Glutamatergic neuron (in vitro differentiated cells): ENCODE measurements around the gene MNX1. TPM values are rescaled to one million over a fixed set of nuclear protein-coding genes. Genes with fewer than 3 reads are reported as not detected.

Source experiments
- DNase-seq: peaks from one replicate; pipeline ENCODE4 v3.0.0; 2022
- H3K27ac Mint-ChIP-seq: one replicate; pipeline ENCODE4 v1.8.0; 2020; ENCODE audit warnings: mild to moderate bottlenecking, mixed read lengths, inconsistent platforms; ENCODE audit not compliant: unreplicated experiment
- H3K27me3 Mint-ChIP-seq: one replicate; pipeline ENCODE4 v1.8.0; 2020; ENCODE audit warnings: mild to moderate bottlenecking, moderate library complexity, mixed read lengths, inconsistent platforms; ENCODE audit not compliant: unreplicated experiment
- H3K36me3 Mint-ChIP-seq: one replicate; pipeline ENCODE4 v1.8.0; 2020; ENCODE audit warnings: mild to moderate bottlenecking, mixed read lengths, inconsistent platforms; ENCODE audit not compliant: unreplicated experiment
- H3K4me1 Mint-ChIP-seq: one replicate; pipeline ENCODE4 v1.8.0; 2020; ENCODE audit warnings: mild to moderate bottlenecking, low read depth, mixed read lengths, inconsistent platforms; ENCODE audit not compliant: unreplicated experiment
- H3K4me3 Mint-ChIP-seq: one replicate; pipeline ENCODE4 v1.8.0; 2020; ENCODE audit warnings: mild to moderate bottlenecking, mixed read lengths, inconsistent platforms; ENCODE audit not compliant: unreplicated experiment
- H3K9me3 Mint-ChIP-seq: one replicate; pipeline ENCODE4 v1.8.0; 2020; ENCODE audit warnings: mild to moderate bottlenecking, moderate library complexity, mixed read lengths, inconsistent platforms; ENCODE audit not compliant: unreplicated experiment
- total RNA-seq: library from RNA; stranded (reverse); fragmentation: NEBNext Ultra II Directional; extraction: Animal tissue kit (Norgen Biotek cat#: 25700); gene quantifications from one replicate; pipeline ENCODE4 v1.2.1, GENCODE V29; 2021; ENCODE audit not compliant: unreplicated experiment
- TF ChIP-seq, protein P1 (sequence below): fragments of 200-600 bp; sonication (generic); IDR thresholded peaks from one replicate; pipeline ENCODE4 v1.5.0; 2021; ENCODE audit not compliant: partially characterized antibody, unreplicated experiment

Gene MNX1
- total RNA-seq, 1 donor from 2014 or later: 0.59 TPM

DNA sequence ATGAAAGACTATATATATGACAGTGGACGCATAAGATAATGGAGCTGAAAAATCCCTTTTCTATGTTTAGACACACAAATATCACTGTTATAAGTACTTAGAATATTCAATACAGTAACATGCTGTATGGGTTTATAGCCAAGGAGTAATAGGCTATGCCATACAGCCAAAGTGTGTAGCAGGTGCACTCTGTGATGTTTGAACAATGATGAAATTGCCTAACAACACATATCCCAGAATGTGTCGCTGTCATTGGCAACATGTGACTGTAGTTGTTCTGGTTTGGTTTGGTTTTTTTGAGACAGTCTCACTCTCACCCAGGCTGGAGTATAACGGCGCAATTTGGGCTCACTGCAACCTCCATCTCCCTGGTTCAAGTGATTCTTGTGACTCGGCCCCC lies 34.8 kb downstream of the MNX1 start:
- DNase-seq: no peak
- Mint-ChIP-seq H3K36me3 (peaks cover 6% of the 10 kb centered on the region), H3K27me3 (peaks cover 1% of the 10 kb centered on the region), H3K9me3 (peaks cover 3% of the 10 kb centered on the region), H3K27ac (no peak overlapping the region), H3K4me3 (no peak overlapping the region), H3K4me1 (no peaks in the 10 kb centered on the region)
- TF ChIP-seq, protein P1, sequence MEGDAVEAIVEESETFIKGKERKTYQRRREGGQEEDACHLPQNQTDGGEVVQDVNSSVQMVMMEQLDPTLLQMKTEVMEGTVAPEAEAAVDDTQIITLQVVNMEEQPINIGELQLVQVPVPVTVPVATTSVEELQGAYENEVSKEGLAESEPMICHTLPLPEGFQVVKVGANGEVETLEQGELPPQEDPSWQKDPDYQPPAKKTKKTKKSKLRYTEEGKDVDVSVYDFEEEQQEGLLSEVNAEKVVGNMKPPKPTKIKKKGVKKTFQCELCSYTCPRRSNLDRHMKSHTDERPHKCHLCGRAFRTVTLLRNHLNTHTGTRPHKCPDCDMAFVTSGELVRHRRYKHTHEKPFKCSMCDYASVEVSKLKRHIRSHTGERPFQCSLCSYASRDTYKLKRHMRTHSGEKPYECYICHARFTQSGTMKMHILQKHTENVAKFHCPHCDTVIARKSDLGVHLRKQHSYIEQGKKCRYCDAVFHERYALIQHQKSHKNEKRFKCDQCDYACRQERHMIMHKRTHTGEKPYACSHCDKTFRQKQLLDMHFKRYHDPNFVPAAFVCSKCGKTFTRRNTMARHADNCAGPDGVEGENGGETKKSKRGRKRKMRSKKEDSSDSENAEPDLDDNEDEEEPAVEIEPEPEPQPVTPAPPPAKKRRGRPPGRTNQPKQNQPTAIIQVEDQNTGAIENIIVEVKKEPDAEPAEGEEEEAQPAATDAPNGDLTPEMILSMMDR: no peak

- H3K27ac Mint-ChIP-seq: no peak overlapping the region
- no peaks in the 10 kb centered on the region for H3K36me3 Mint-ChIP-seq
- TF ChIP-seq, protein P1: peak; percentile 73
- DNase-seq: no peak
- H3K27me3 Mint-ChIP-seq: no peaks in the 10 kb centered on the region
- no peaks in the 10 kb centered on the region for H3K4me1 Mint-ChIP-seq
- no peak overlapping the region for H3K4me3 Mint-ChIP-seq
- H3K9me3 Mint-ChIP-seq: peaks cover 1% of the 10 kb centered on the region
These were observed 40.5 kb downstream of the MNX1 start for GRCh38 chr7:156969972-156970420.

DNA sequence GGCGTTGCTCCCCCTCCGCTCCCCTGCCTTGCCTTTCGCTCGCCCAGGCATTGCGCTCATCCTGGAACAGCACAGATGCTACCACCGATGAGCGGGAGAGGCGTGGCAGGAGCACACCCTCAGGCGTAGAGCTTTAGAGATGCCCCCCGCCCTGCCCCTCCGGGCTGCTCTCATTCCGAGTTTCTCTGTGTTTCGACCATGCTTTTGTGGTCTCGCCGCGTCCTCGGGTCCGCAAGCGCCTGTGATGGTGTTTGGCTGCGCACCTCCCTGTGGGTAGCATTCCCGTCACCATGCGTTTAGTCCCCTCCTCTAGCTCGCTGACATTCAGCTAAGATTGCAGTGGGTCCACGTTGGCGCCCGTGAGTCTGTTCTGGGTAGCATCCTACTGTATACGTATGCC lies 42.3 kb downstream of the MNX1 start:
- Mint-ChIP-seq H3K27ac (no peak overlapping the region), H3K4me1 (no peaks in the 10 kb centered on the region), H3K9me3 (no peaks in the 10 kb centered on the region), H3K4me3 (no peak overlapping the region), H3K36me3 (no peaks in the 10 kb centered on the region), H3K27me3 (no peaks in the 10 kb centered on the region)
- TF ChIP-seq, protein P1: no peak
- no peak for DNase-seq

GRCh38 chr7:156966387-156966786 lies 44.1 kb downstream of the MNX1 start:
- DNase-seq: no peak
- no peaks in the 10 kb centered on the region for H3K4me1 Mint-ChIP-seq
- no peaks in the 10 kb centered on the region for H3K9me3 Mint-ChIP-seq
- no peaks in the 10 kb centered on the region for H3K27me3 Mint-ChIP-seq
- H3K27ac Mint-ChIP-seq: no peak overlapping the region
- no peaks in the 10 kb centered on the region for H3K36me3 Mint-ChIP-seq
- H3K4me3 Mint-ChIP-seq: no peak overlapping the region
- TF ChIP-seq, protein P1: no peak

GRCh38 chr7:156964971-156965370 lies 45.5 kb downstream of the MNX1 start:
- no peaks in the 10 kb centered on the region for H3K9me3 Mint-ChIP-seq
- no peak overlapping the region for H3K4me3 Mint-ChIP-seq
- H3K36me3 Mint-ChIP-seq: no peaks in the 10 kb centered on the region
- no peaks in the 10 kb centered on the region for H3K4me1 Mint-ChIP-seq
- DNase-seq: no peak
- TF ChIP-seq, protein P1: no peak
- H3K27me3 Mint-ChIP-seq: peaks cover 1% of the 10 kb centered on the region
- no peak overlapping the region for H3K27ac Mint-ChIP-seq
